ENCODE measurements around the gene C6orf62.

- TF ChIP-seq CREB5 (CRISPR knock-in tag; IDR thresholded peaks at IDR 0.05; ENCODE audit: low read depth) = no peak
- TF ChIP-seq TOX (CRISPR knock-in tag; IDR thresholded peaks at IDR 0.05; ENCODE audit: borderline replicate concordance) = no peak
- no peak for TF ChIP-seq ZNF8 (CRISPR knock-in tag; IDR thresholded peaks at IDR 0.05)
- TF ChIP-seq ARNTL (CRISPR knock-in tag; IDR thresholded peaks at IDR 0.05; ENCODE audit: borderline replicate concordance, low read depth) = no peak
Observed at GRCh38 chr6:24694198-24694597, 24.8 kb downstream of the C6orf62 start.

Measured in SK-N-SH treated with all-trans-retinoic acid at 6 μM for 48 hours (cell line).